C4-2B (cell line): ENCODE results near the gene TRDMT1.

Experiments used
- H3K27ac ChIP-seq: fragments of 450-650 bp; 2 replicates; pipeline ENCODE4 v1.5.1; 2017
- ZFX ChIP-seq: fragments of 450-650 bp; IDR thresholded peaks from 2 replicates; pipeline ENCODE4 v1.6.1; 2017
- TF ChIP-seq, protein P1 (sequence below): fragments of 450-650 bp; conservative IDR thresholded peaks from 2 replicates; pipeline ENCODE4 v1.5.1; 2017; ENCODE audit warnings: mild to moderate bottlenecking

The TRDMT1 gene

DNA sequence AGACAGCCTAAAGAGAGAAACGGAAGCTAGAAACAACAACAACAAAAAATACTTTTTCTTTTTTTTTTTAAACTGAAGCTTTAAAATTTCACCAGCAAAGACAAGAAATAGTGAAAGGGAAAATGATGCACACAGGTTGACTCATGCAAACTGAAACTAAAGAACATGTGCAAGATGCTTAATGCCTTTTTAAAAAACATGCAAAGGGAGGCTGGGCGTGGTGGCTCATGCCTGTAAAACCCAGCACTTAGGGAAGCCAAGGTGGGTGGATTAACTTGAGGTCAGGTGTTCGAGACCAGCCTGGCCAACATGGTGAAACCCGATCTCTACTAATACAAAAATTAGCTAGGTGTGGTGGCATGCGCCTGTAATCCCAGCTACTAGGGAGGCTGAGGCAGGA lies 56.7 kb downstream of the TRDMT1 start:
- TF ChIP-seq, protein P1, sequence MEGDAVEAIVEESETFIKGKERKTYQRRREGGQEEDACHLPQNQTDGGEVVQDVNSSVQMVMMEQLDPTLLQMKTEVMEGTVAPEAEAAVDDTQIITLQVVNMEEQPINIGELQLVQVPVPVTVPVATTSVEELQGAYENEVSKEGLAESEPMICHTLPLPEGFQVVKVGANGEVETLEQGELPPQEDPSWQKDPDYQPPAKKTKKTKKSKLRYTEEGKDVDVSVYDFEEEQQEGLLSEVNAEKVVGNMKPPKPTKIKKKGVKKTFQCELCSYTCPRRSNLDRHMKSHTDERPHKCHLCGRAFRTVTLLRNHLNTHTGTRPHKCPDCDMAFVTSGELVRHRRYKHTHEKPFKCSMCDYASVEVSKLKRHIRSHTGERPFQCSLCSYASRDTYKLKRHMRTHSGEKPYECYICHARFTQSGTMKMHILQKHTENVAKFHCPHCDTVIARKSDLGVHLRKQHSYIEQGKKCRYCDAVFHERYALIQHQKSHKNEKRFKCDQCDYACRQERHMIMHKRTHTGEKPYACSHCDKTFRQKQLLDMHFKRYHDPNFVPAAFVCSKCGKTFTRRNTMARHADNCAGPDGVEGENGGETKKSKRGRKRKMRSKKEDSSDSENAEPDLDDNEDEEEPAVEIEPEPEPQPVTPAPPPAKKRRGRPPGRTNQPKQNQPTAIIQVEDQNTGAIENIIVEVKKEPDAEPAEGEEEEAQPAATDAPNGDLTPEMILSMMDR, result no peak
- TF ChIP-seq ZFX, result no peak

DNA sequence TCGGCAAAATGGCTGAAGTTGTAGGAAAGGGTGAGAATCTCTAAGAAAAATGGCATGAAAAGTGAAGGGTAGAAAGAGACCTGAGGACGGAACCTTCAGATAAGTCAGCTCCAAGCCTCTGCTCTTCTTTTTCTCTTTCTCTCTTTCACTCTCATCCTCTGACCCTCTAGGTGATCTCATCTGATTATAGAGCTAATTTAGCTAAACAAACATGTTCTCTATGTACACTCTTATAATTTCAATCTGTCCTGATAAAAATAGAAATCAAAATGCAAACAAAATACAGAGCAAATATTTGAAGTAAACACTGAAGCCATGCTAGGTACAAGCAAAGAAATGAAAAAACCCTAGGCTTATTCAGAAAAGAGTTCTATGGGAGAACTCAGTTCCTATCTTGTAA lies 57.4 kb downstream of the TRDMT1 start:
- no peak overlapping the region; the same call in 1 of the 2 replicates for H3K27ac ChIP-seq

More for the DNA sequence above, 56.7 kb downstream of the TRDMT1 start:
- peak overlapping the region; percentile 76 for H3K27ac ChIP-seq

DNA sequence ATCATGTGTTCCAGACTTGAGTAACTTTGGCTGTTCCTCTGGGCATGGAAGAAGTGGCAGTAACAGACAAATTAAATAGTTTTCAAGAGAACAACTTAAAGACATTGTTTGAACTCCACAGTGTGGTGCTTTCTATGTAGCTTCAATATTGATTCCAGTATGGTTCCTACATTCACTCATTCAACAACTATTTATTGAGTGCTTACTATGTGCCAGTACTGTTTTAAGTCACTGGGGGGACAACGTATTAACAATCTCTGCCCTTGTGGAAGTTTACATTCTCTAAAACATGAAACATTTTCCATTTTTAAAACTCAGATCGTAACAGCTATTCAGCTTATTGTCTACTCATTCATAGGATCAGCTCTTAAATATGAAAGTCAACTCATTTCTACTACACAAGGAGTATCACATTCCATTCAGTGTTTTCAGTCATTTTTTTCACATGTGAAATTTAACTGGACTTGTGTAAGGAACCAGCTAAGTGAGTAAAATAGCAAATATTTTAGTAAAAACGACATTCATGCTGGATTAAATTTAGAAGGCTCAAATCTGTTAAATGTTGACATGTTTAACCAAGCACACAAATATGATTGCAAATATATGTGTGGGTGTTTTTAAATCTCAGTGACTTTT lies 58.3 kb downstream of the TRDMT1 start:
- TF ChIP-seq, protein P1, result no peak
- no peak for TF ChIP-seq ZFX
- H3K27ac ChIP-seq, result no peak overlapping the region

More for the DNA sequence above, 57.4 kb downstream of the TRDMT1 start:
- TF ChIP-seq ZFX, result no peak
- TF ChIP-seq, protein P1, result no peak

DNA sequence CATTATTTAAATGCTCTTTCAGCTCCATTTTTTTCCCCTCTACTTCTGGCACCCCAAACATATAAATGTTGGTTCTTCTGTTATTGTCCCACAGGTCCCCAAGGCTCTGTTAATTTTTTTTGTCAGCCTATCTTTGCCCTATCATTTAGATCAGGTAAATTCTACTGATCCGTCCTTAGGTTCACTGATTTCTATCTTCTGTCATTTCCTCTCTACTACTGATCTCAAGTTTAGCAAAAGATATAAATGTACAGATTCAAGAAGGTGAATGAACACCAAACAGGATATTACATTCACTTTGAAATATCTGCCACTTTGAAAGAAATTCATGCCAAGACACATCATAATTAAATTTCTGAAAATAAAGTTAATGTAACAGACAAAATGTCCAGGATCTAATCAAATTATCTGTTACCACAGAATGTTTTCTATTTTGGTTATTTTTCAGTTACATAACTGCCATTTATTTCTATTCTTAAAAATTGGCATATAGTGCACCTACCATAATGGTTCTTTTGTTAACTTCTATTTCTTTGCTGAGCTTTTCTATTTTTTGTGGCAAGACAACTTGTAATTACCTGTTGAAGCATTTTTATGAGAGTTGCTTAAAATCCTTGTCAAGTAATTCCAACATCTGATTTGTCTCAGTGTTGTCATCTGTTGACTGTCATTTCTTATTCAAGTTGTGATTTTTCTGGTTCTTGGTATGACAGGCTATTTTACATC lies 59.8 kb downstream of the TRDMT1 start:
- H3K27ac ChIP-seq, result no peak overlapping the region
- TF ChIP-seq, protein P1, result no peak
- no peak for TF ChIP-seq ZFX

DNA sequence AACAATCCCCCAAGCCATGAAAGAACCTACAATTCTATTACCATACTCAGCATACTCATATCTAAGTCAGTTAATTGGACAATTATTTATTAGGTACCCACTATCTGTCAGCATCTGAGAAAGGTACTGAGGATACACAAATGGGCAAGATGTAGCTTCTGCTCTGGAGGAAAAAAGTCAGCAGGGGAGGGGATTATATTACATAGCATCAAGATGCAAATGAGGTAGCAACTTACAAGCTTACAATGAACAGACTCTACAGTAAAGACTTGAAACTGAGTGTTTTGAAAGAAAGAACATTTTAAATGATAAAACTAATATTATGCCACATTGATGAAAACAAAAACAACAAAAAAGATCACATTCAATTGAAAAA lies 61.1 kb downstream of the TRDMT1 start:
- H3K27ac ChIP-seq, result no peak overlapping the region
- TF ChIP-seq, protein P1, result no peak
- no peak for TF ChIP-seq ZFX

DNA sequence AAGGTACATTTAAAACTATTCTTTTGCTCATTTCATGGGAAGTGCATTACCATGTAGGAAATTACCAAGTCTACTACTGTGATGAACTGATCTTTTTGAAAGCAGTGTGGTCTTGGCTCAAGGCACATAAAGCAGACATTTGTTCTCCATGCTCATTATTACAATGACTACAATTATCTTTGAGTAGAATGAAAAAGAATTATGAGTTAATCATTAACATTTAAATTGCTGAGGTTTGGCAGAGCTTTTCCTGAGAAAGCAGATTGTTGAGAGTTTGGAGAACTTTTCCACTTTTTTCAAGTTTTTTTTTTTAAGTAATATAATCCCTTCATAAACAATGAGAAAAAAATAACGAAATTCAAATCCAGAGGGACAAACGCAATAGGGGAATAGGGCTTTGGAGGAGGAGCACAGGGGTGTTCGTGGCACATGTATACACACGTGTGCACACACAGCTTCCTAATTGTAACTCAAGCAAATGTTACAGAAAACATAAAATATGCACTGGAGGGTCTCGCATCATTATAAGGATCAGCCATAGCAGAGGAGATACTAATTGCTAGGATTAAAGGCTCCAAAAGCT lies 62.9 kb downstream of the TRDMT1 start:
- no peak for TF ChIP-seq ZFX
- TF ChIP-seq, protein P1, result no peak
- H3K27ac ChIP-seq, result no peak overlapping the region

DNA sequence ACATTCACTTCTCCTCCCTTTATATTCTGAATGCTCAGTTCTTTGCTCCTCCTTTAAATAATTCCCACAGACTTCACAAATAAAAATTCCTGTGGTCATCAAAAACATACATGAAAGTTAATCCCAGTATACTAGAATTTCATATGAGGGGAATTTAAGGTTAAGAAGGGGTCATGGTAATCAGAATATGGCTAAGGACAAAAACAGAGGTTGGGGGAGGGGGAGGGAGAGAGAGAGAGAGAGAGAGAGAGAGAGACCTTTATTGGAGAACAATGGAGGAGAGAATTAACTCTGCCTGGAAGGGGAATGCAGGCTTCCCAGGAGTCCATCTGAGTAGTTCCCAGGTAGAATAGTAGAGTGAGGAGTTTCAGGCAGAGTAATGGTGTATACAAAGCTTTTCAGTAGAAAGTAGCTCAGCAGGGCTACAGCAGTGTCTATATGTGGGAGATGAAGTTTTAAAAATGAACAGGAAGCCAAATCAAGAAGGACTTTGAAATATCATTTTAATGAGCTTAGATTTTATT lies 66.7 kb downstream of the TRDMT1 start:
- peak overlapping the region; percentile 58 for H3K27ac ChIP-seq

More for the DNA sequence above, 66.7 kb downstream of the TRDMT1 start:
- TF ChIP-seq ZFX, result no peak
- TF ChIP-seq, protein P1, result no peak
